IMR-90 (cell line): Measurements from ENCODE around the gene DGKB. TPM values are rescaled to one million over a fixed set of nuclear protein-coding genes. Genes with fewer than 3 reads are reported as not detected.

Experiments
- ATAC-seq: fragments of 200-7000 bp; cut with Tn5 transposase; 2 replicates; pipeline ENCODE4 v1.9.1; 2020; ENCODE audit warnings: low read depth, mild to moderate bottlenecking, moderate library complexity
- BruUV-seq: library from RNA; stranded (reverse); fragments of 400-500 nt; replicated peaks from 2 replicates; lab custom pipeline; 2021; lab: Mats Ljungman, UMichigan
- CTCF ChIA-PET: fragments of 300-600 bp; formaldehyde crosslinking; extraction: SDS; loops from one replicate; lab custom pipeline; 2021; ENCODE audit warnings: antibody characterized with exemption; lab: Yijun Ruan, JAX
- POLR2A ChIA-PET: fragments of 300-600 bp; sonication (Branson Sonifier 250); formaldehyde crosslinking; loops from one replicate; lab custom pipeline; 2022; ENCODE audit warnings: antibody characterized with exemption; ENCODE audit not compliant: unreplicated experiment; lab: Charles Lee
- DNase-seq: peaks from one replicate; pipeline ENCODE4 v3.0.0; 2013
- H2AFZ ChIP-seq: replicated peaks from 2 replicates; pipeline ENCODE3; 2013; ENCODE audit warnings: low read length, mild to moderate bottlenecking; ENCODE audit not compliant: poor library complexity
- H2AK5ac ChIP-seq: 2 replicates; pipeline ENCODE4 v1.6.1; 2013; ENCODE audit warnings: low read depth, low read length, inconsistent platforms
- H2AK9ac ChIP-seq: replicated peaks from 2 replicates; pipeline ENCODE3; 2013; ENCODE audit warnings: mild to moderate bottlenecking, low read depth, low read length, moderate library complexity; ENCODE audit not compliant: poor library complexity
- H2BK120ac ChIP-seq: 2 replicates; pipeline ENCODE4 v1.6.1; 2013; ENCODE audit warnings: low read depth, low read length, inconsistent platforms
- H2BK15ac ChIP-seq: 3 replicates; pipeline ENCODE4 v1.6.1; 2013; ENCODE audit warnings: low read depth, low read length, inconsistent platforms
- H2BK20ac ChIP-seq: 2 replicates; pipeline ENCODE4 v1.6.1; 2013; ENCODE audit warnings: low read depth, mild to moderate bottlenecking, inconsistent platforms, low read length, moderate library complexity
- H2BK5ac ChIP-seq: 2 replicates; pipeline ENCODE4 v1.6.1; 2013; ENCODE audit warnings: mild to moderate bottlenecking, low read depth, low read length, inconsistent platforms; ENCODE audit not compliant: poor library complexity, severe bottlenecking
- H3K14ac ChIP-seq: replicated peaks from 2 replicates; pipeline ENCODE4 v1.6.1; 2013; ENCODE audit warnings: low read depth, low read length, inconsistent platforms
- H3K18ac ChIP-seq: 2 replicates; pipeline ENCODE4 v1.6.1; 2013; ENCODE audit warnings: low read depth, low read length, control low read depth
- H3K23ac ChIP-seq: 2 replicates; pipeline ENCODE4 v1.6.1; 2013; ENCODE audit warnings: low read depth, low read length, inconsistent platforms
- H3K27ac ChIP-seq: 2 replicates; pipeline ENCODE4 v1.5.1; 2013; ENCODE audit warnings: mild to moderate bottlenecking, control low read depth, low read length; ENCODE audit not compliant: insufficient read depth
- H3K27me3 ChIP-seq: 2 replicates; pipeline ENCODE4 v1.6.1; 2013; ENCODE audit warnings: low read length; ENCODE audit not compliant: control insufficient read depth, insufficient read depth
- H3K36me3 ChIP-seq: 2 replicates; pipeline ENCODE4 v1.6.1; 2013; ENCODE audit warnings: low read length, mixed read lengths; ENCODE audit not compliant: control insufficient read depth, insufficient read depth
- H3K4ac ChIP-seq: 2 replicates; pipeline ENCODE4 v1.6.1; 2013; ENCODE audit warnings: low read depth, low read length, inconsistent platforms
- H3K4me1 ChIP-seq: 2 replicates; pipeline ENCODE4 v1.6.1; 2013; ENCODE audit warnings: low read length, mixed read lengths; ENCODE audit not compliant: control insufficient read depth, insufficient read depth
- H3K4me2 ChIP-seq: 2 replicates; pipeline ENCODE4 v1.6.1; 2013; ENCODE audit warnings: low read depth, mild to moderate bottlenecking, control low read depth, low read length, moderate library complexity
- H3K4me3 ChIP-seq: 2 replicates; pipeline ENCODE4 v1.5.1; 2013; ENCODE audit warnings: low read depth, mild to moderate bottlenecking, control low read depth, low read length, moderate library complexity; ENCODE audit not compliant: insufficient read depth
- H3K56ac ChIP-seq: 2 replicates; pipeline ENCODE4 v1.6.1; 2013; ENCODE audit warnings: low read length, inconsistent platforms; ENCODE audit not compliant: insufficient read depth; ENCODE audit errors: extremely low read depth
- H3K79me1 ChIP-seq, 2 experiments: 2 replicates each; pipeline ENCODE4 v1.6.1; 2013; ENCODE audit warnings: low read length in 2 of 2, inconsistent platforms in 1 of 2, low read depth in 1 of 2
- H3K9ac ChIP-seq: 2 replicates; pipeline ENCODE4 v1.6.1; 2013; ENCODE audit warnings: low read depth, low read length, control low read depth
- H3K9me1 ChIP-seq: 2 replicates; pipeline ENCODE4 v1.6.1; 2013; ENCODE audit warnings: low read length, inconsistent platforms; ENCODE audit not compliant: insufficient read depth
- H3K9me3 ChIP-seq: 2 replicates; pipeline ENCODE4 v1.6.1; 2013; ENCODE audit warnings: low read length; ENCODE audit not compliant: control insufficient read depth, insufficient read depth
- H4K20me1 ChIP-seq: 2 replicates; pipeline ENCODE4 v1.6.1; 2013; ENCODE audit warnings: low read length, inconsistent platforms; ENCODE audit not compliant: insufficient read depth
- H4K5ac ChIP-seq: 2 replicates; pipeline ENCODE4 v1.6.1; 2013; ENCODE audit warnings: mild to moderate bottlenecking, low read depth, low read length, control low read depth
- H4K8ac ChIP-seq, 2 experiments: 2 replicates each; pipeline ENCODE4 v1.6.1; 2013; ENCODE audit warnings: low read depth in 2 of 2, low read length in 2 of 2, control low read depth in 1 of 2, inconsistent platforms in 1 of 2
- H4K91ac ChIP-seq: 2 replicates; pipeline ENCODE4 v1.6.1; 2013; ENCODE audit warnings: low read depth, low read length, inconsistent platforms; ENCODE audit not compliant: insufficient read depth
- BHLHE40 ChIP-seq: fragments of 150-350 bp; IDR thresholded peaks from 2 replicates; pipeline ENCODE4 v1.6.1; 2016; ENCODE audit warnings: mild to moderate bottlenecking, low read depth, low read length
- CEBPB ChIP-seq: IDR thresholded peaks from 2 replicates; pipeline ENCODE4 v1.6.1; 2012; ENCODE audit warnings: low read depth, low read length, improper control_type of control experiment
- CHD1 ChIP-seq: IDR thresholded peaks from 2 replicates; pipeline ENCODE4 v1.6.1; 2012; ENCODE audit warnings: low read depth, low read length, improper control_type of control experiment
- CTCF ChIP-seq: conservative IDR thresholded peaks from 2 replicates; pipeline ENCODE4 v1.5.1; 2012; ENCODE audit warnings: mild to moderate bottlenecking, low read depth, low read length, improper control_type of control experiment
- ELK1 ChIP-seq: fragments of 150-350 bp; IDR thresholded peaks from 2 replicates; pipeline ENCODE4 v1.6.1; 2016; ENCODE audit warnings: low read depth, mild to moderate bottlenecking, low read length, moderate library complexity, borderline replicate concordance
- FOS ChIP-seq: fragments of 150-350 bp; IDR thresholded peaks from 2 replicates; pipeline ENCODE4 v1.6.1; 2016; ENCODE audit warnings: low read depth, low read length
- MAFK ChIP-seq: IDR thresholded peaks from 2 replicates; pipeline ENCODE4 v1.6.1; 2012; ENCODE audit warnings: low read depth, low read length, improper control_type of control experiment
- MAZ ChIP-seq: IDR thresholded peaks from 2 replicates; pipeline ENCODE4 v1.6.1; 2012; ENCODE audit warnings: low read depth, mild to moderate bottlenecking, low read length, improper control_type of control experiment, moderate library complexity, borderline replicate concordance
- MXI1 ChIP-seq: IDR thresholded peaks from 2 replicates; pipeline ENCODE4 v1.6.1; 2012; ENCODE audit warnings: low read depth, mild to moderate bottlenecking, low read length, moderate library complexity, borderline replicate concordance
- NFE2L2 ChIP-seq: fragments of 150-350 bp; IDR thresholded peaks from 2 replicates; pipeline ENCODE4 v1.6.1; 2016; ENCODE audit warnings: low read depth, mild to moderate bottlenecking, low read length
- POLR2A ChIP-seq: IDR thresholded peaks from 2 replicates; pipeline ENCODE4 v1.6.1; 2012; ENCODE audit warnings: mild to moderate bottlenecking, low read depth, low read length
- RAD21 ChIP-seq: IDR thresholded peaks from 2 replicates; pipeline ENCODE4 v1.6.1; 2012; ENCODE audit warnings: low read length, improper control_type of control experiment
- RCOR1 ChIP-seq: IDR thresholded peaks from 2 replicates; pipeline ENCODE4 v1.6.1; 2012; ENCODE audit warnings: mild to moderate bottlenecking, low read length, improper control_type of control experiment; ENCODE audit not compliant: insufficient replicate concordance
- RFX5 ChIP-seq: IDR thresholded peaks from 2 replicates; pipeline ENCODE4 v1.8.0; 2012; ENCODE audit warnings: low read depth, mild to moderate bottlenecking, low read length, moderate library complexity
- SMC3 ChIP-seq: fragments of 150-350 bp; IDR thresholded peaks from 2 replicates; pipeline ENCODE4 v1.6.1; 2016; ENCODE audit warnings: low read depth, mild to moderate bottlenecking, antibody characterized with exemption, low read length, moderate library complexity
- USF2 ChIP-seq: fragments of 150-350 bp; IDR thresholded peaks from 2 replicates; pipeline ENCODE4 v1.6.1; 2017; ENCODE audit warnings: mild to moderate bottlenecking, antibody characterized with exemption, low read length, low read depth
- WGBS, 2 experiments: methylation state at CpG; one replicate each; pipeline versions ENCODE4 v1.1.5 to v1.1.7; 2013; ENCODE audit warnings: missing lambda C conversion rate in 2 of 2; ENCODE audit not compliant: insufficient read length in 1 of 2; ENCODE audit errors: extremely low coverage in 2 of 2; 5-methylcytosine and 5-hydroxymethylcytosine counted together
- dilution Hi-C: fragments of 300-500 bp; cut with HindIII; formaldehyde crosslinking; loops from one replicate; pipeline ENCODE4 v1.14.3; 2018; ENCODE audit warnings: low sequenced_read_pairs; ENCODE audit not compliant: unreplicated experiment
- in situ Hi-C: fragments of 300-500 bp; cut with MboI; formaldehyde crosslinking; loops from 3 replicates; pipeline ENCODE4 v1.14.3; 2019; ENCODE audit warnings: low sequenced_read_pairs, inconsistent platforms, mixed read lengths
- intact Hi-C: fragments of 100-400 bp; cut with micrococcal nuclease; formaldehyde crosslinking; loops from 2 replicates; pipeline ENCODE4 v1.10.0; 2022
- polyA plus RNA-seq, 3 experiments: library from polyadenylated mRNA; depleted of rRNA; stranded (reverse); fragments of >200 nt; gene quantifications; 2 replicates each; pipeline ENCODE4 v1.2.3, GENCODE V29; 2012; ENCODE audit warnings: low replicate concordance in 1 of 3
- total RNA-seq: library from RNA; depleted of rRNA; stranded (reverse); fragments of >200 nt; gene quantifications from 2 replicates; pipeline ENCODE4 v1.2.3, GENCODE V29; 2012

The DGKB gene
- total and polyA plus RNA-seq, 2 of the 4 experiments (the other 2 are of a cell fraction), result not detected

GRCh38 chr7:14503623-14504022 is 398.9 kb downstream of the DGKB start:
- WGBS, 2 experiments, result no CpG with 5 or more reads among the region's 2 CpGs

More at GRCh38 chr7:14503623-14504022, 398.9 kb downstream of the DGKB start:
- Histone ChIP-seq H3K27ac (no peak overlapping the region), H4K5ac (no peak overlapping the region), H3K4me1 (no peaks in the 10 kb centered on the region), H2AK5ac (no peak overlapping the region), H2BK120ac (no peak overlapping the region), H2AK9ac (no peak overlapping the region), H4K91ac (no peak overlapping the region), H2AFZ (no peak overlapping the region), H2BK15ac (no peak overlapping the region), H3K23ac (no peak overlapping the region), H3K27me3 (no peaks in the 10 kb centered on the region), H2BK20ac (no peak overlapping the region), H2BK5ac (no peak overlapping the region), H3K9me1 (no peaks in the 10 kb centered on the region), H3K14ac (no peak overlapping the region), H3K4me3 (no peak overlapping the region), H3K9me3 (peaks cover 2% of the 10 kb centered on the region; the same call in 1 of the 2 replicates), H3K56ac (no peak overlapping the region), H4K8ac (no peak overlapping the region), H3K36me3 (no peaks in the 10 kb centered on the region), H3K18ac (no peak overlapping the region), H4K20me1 (no peaks in the 10 kb centered on the region), H3K4me2 (no peak overlapping the region), H3K4ac (no peak overlapping the region), H3K79me1 (no peaks in the 10 kb centered on the region), H3K9ac (no peak overlapping the region)
- intact Hi-C loops (no loop called here), dilution Hi-C loops (no loop called here), in situ Hi-C loops (no loop called here)
- DNase-seq, result no peak
- no peak for TF ChIP-seq CEBPB
- no peak for TF ChIP-seq SMC3
- no peak for TF ChIP-seq MXI1
- no peak for TF ChIP-seq ELK1
- TF ChIP-seq NFE2L2, result no peak
- no peak for TF ChIP-seq USF2
- no peak for TF ChIP-seq MAFK
- TF ChIP-seq BHLHE40, result no peak
- no peak for TF ChIP-seq RFX5
- no peak for TF ChIP-seq FOS
- TF ChIP-seq CTCF, result no peak
- TF ChIP-seq POLR2A, result no peak
- TF ChIP-seq CHD1, result no peak
- TF ChIP-seq MAZ, result no peak
- TF ChIP-seq RAD21, result no peak
- TF ChIP-seq RCOR1, result no peak
- no peak for ATAC-seq
- CTCF ChIA-PET, result no interaction called here
- BruUV-seq, result no TSS peak
- POLR2A ChIA-PET, result no interaction called here
